Hepatocyte (in vitro differentiated cells): Measurements from ENCODE around the gene TRIM69. TPM values are rescaled to one million over a fixed set of nuclear protein-coding genes. Genes with fewer than 3 reads are reported as not detected.
A peak's percentile ranks its signal among the peaks of the same experiment; 100 is the strongest.

Experiments used
- DNase-seq: peaks from one replicate; pipeline ENCODE4 v3.0.0-alpha.2; 2016; ENCODE audit warnings: low spot score
- H2AFZ ChIP-seq: fragments of 200-600 bp; sonication (generic); 2 replicates; pipeline ENCODE4 v1.6.0; 2016; ENCODE audit warnings: antibody characterized with exemption, mild to moderate bottlenecking
- H3K27ac ChIP-seq: fragments of 200-600 bp; sonication (generic); 2 replicates; pipeline ENCODE4 v1.5.1; 2016; ENCODE audit warnings: mild to moderate bottlenecking
- H3K27me3 ChIP-seq: fragments of 200-600 bp; sonication (generic); 2 replicates; pipeline ENCODE4 v1.6.1; 2016
- H3K36me3 ChIP-seq: fragments of 200-600 bp; sonication (generic); replicated peaks from 2 replicates; pipeline ENCODE4 v1.5.1; 2016; ENCODE audit warnings: low read depth; ENCODE audit not compliant: insufficient read depth
- H3K4me1 ChIP-seq: fragments of 200-600 bp; sonication (generic); 2 replicates; pipeline ENCODE4 v1.5.1; 2016; ENCODE audit warnings: mild to moderate bottlenecking, moderate library complexity; ENCODE audit not compliant: insufficient read depth
- H3K4me2 ChIP-seq: fragments of 200-600 bp; sonication (generic); 2 replicates; pipeline ENCODE4 v1.6.0; 2016
- H3K4me3 ChIP-seq: fragments of 200-600 bp; sonication (generic); 2 replicates; pipeline ENCODE4 v1.5.1; 2016; ENCODE audit warnings: mild to moderate bottlenecking
- H3K79me2 ChIP-seq: fragments of 200-600 bp; sonication (generic); 2 replicates; pipeline ENCODE4 v1.6.0; 2017; ENCODE audit warnings: mild to moderate bottlenecking
- H3K9me2 ChIP-seq: fragments of 200-600 bp; sonication (generic); replicated peaks from 2 replicates; pipeline ENCODE4 v1.6.0; 2017; ENCODE audit warnings: mild to moderate bottlenecking; ENCODE audit not compliant: insufficient read depth
- H3K9me3 ChIP-seq: fragments of 200-600 bp; sonication (generic); 2 replicates; pipeline ENCODE4 v1.5.1; 2016; ENCODE audit warnings: low read depth, mild to moderate bottlenecking
- H4K20me1 ChIP-seq: fragments of 200-600 bp; sonication (generic); 2 replicates; pipeline ENCODE4 v1.6.0; 2016; ENCODE audit warnings: mild to moderate bottlenecking; ENCODE audit not compliant: insufficient read depth, poor library complexity, severe bottlenecking
- CTCF ChIP-seq: fragments of 200-600 bp; sonication (generic); IDR thresholded peaks from 2 replicates; pipeline ENCODE4 v1.5.1; 2016; ENCODE audit warnings: antibody characterized with exemption, mild to moderate bottlenecking; ENCODE audit not compliant: poor library complexity
- EZH2 ChIP-seq: fragments of 200-600 bp; sonication (generic); IDR thresholded peaks from 2 replicates; pipeline ENCODE4 v1.6.1; 2016; ENCODE audit warnings: antibody characterized with exemption, mild to moderate bottlenecking, borderline replicate concordance
- EZH2phosphoT487 ChIP-seq: fragments of 200-600 bp; sonication (generic); IDR thresholded peaks from one replicate; pipeline ENCODE4 v1.6.1; 2018; ENCODE audit warnings: antibody characterized with exemption, mild to moderate bottlenecking, low read depth, moderate library complexity; ENCODE audit not compliant: unreplicated experiment, severe bottlenecking
- WGBS: methylation state at CpG from one replicate; pipeline ENCODE4 v1.1.6; 2016; ENCODE audit warnings: low lambda C conversion rate; ENCODE audit errors: missing lambda C conversion rate; 5-methylcytosine and 5-hydroxymethylcytosine counted together
- polyA plus RNA-seq: library from polyadenylated mRNA; unstranded; fragments of >200 nt; fragmentation: Nextera tagmentation; extraction: Ambion mirVana; gene quantifications from 2 replicates; pipeline ENCODE4 v1.2.1, GENCODE V29; 2016
- total RNA-seq: library from RNA; depleted of rRNA; stranded (reverse); fragments of >200 nt; gene quantifications from 2 replicates; pipeline ENCODE4 v1.2.3, GENCODE V29; 2014

TRIM69 gene
- total and polyA plus RNA-seq, 2 experiments from 2014 or later, result 6.5 to 11.0 TPM

- H3K4me2 ChIP-seq, result no peak overlapping the region
- no peak for TF ChIP-seq CTCF
- TF ChIP-seq EZH2phosphoT487, result no peak
- TF ChIP-seq EZH2, result no peak
- H3K9me3 ChIP-seq, result no peaks in the 10 kb centered on the region
- H2AFZ ChIP-seq, result no peak overlapping the region
- H3K4me3 ChIP-seq, result no peak overlapping the region
- no peak overlapping the region for H3K27ac ChIP-seq
- H3K9me2 ChIP-seq, result no peaks in the 10 kb centered on the region
- H3K27me3 ChIP-seq, result no peaks in the 10 kb centered on the region
- peaks cover 3% of the 10 kb centered on the region for H3K4me1 ChIP-seq
- no peak for DNase-seq
- 78% methylated on average over 1 of the region's 1 CpG for WGBS
- no peaks in the 10 kb centered on the region for H3K36me3 ChIP-seq
- no peaks in the 10 kb centered on the region for H4K20me1 ChIP-seq
- H3K79me2 ChIP-seq, result no peaks in the 10 kb centered on the region
These were observed 60.2 kb downstream of the TRIM69 start for GRCh38 chr15:44796508-44796907.

GRCh38 chr15:44798826-44799225, 62.5 kb downstream of the TRIM69 start:
- no peak overlapping the region for H3K27ac ChIP-seq
- peak; percentile 30 for DNase-seq
- no peaks in the 10 kb centered on the region for H3K9me3 ChIP-seq
- H3K79me2 ChIP-seq, result no peaks in the 10 kb centered on the region
- H3K9me2 ChIP-seq, result no peaks in the 10 kb centered on the region
- TF ChIP-seq EZH2 (no peak), CTCF (peak; percentile 31)
- no peaks in the 10 kb centered on the region for H3K36me3 ChIP-seq
- no peak overlapping the region for H2AFZ ChIP-seq
- no peak overlapping the region for H3K4me3 ChIP-seq
- H3K27me3 ChIP-seq, result no peaks in the 10 kb centered on the region
- H3K4me2 ChIP-seq, result no peak overlapping the region
- H4K20me1 ChIP-seq, result no peaks in the 10 kb centered on the region
- peaks cover 3% of the 10 kb centered on the region for H3K4me1 ChIP-seq
- WGBS, result 17% methylated on average over 3 of the region's 3 CpGs

- no peaks in the 10 kb centered on the region for H3K79me2 ChIP-seq
- no peak for DNase-seq
These were observed 65.0 kb downstream of the TRIM69 start for GRCh38 chr15:44801364-44801763.

More at GRCh38 chr15:44801364-44801763, 65.0 kb downstream of the TRIM69 start:
- H4K20me1 ChIP-seq, result no peaks in the 10 kb centered on the region
- TF ChIP-seq EZH2phosphoT487, result no peak
- no peak for TF ChIP-seq CTCF
- TF ChIP-seq EZH2, result no peak
- no peaks in the 10 kb centered on the region for H3K9me3 ChIP-seq
- H3K27me3 ChIP-seq, result no peaks in the 10 kb centered on the region
- no peaks in the 10 kb centered on the region for H3K9me2 ChIP-seq
- no peaks in the 10 kb centered on the region for H3K36me3 ChIP-seq
- H3K4me2 ChIP-seq, result no peak overlapping the region
- no peak overlapping the region for H3K4me3 ChIP-seq
- peaks cover 3% of the 10 kb centered on the region for H3K4me1 ChIP-seq
- no peak overlapping the region for H2AFZ ChIP-seq
- H3K27ac ChIP-seq, result no peak overlapping the region
- 83% methylated on average over 5 of the region's 5 CpGs for WGBS
